Uterus (tissue), 2 donors: Measurements from ENCODE around the gene GIGYF2.

ENCODE experiments used
- CTCF ChIP-seq, 4 experiments: fragments of 200-600 bp in 2 of 4; fragments of 450-650 bp in 2 of 4; sonication (generic) in 2 of 4; IDR thresholded peaks; one replicate each; pipeline ENCODE4 v1.5.1; 2016 to 2019; ENCODE audit warnings: antibody characterized with exemption in 4 of 4, mild to moderate bottlenecking in 2 of 4, moderate library complexity in 1 of 4
- POLR2A ChIP-seq, 2 donors: fragments of 450-650 bp; IDR thresholded peaks; one replicate each; pipeline ENCODE4 v1.6.1; 2016; ENCODE audit warnings: antibody characterized with exemption in 2 of 2, mild to moderate bottlenecking in 1 of 2, moderate library complexity in 1 of 2

- no peak for TF ChIP-seq CTCF (IDR thresholded peaks at IDR 0.05)
- no peak for TF ChIP-seq POLR2A (IDR thresholded peaks at IDR 0.05)
These were observed 7.8 kb upstream of the GIGYF2 start for GRCh38 chr2:232689152-232689910.
